ENCODE data around the gene AXIN1.

DNA sequence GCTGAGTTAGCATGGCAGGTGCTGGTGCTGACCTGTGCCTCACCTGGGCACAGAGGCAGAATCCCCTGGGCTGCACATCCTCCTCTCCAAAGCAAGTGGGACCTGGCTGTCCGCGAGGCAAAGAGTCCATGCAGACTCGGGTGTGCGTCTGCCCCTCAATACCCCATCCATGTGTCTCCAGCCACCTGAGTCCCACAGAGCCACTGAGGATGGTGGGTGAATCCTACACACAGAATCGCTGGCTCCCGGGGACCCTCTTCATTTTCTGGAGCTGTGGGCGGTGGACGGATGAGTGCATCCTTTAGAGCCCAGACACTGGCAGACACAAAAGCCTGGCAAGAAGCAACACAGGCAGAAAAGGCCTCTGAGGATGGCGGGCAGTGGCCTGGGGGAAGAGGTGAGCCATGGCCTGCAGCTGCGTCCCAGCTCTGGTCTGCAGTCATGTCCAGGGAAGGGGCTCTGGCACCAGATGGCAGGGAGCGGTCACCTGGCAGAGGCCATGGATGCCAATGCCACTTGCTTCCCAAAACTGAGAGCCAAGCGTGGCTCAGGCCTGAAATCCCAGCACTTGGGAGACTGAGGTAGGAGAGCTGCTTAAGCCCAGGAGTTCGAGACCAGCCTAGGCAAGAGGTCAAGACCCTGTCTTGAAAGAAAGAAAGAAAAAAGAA is 29.9 kb downstream of the AXIN1 start:
- TF ChIP-seq, protein P1, sequence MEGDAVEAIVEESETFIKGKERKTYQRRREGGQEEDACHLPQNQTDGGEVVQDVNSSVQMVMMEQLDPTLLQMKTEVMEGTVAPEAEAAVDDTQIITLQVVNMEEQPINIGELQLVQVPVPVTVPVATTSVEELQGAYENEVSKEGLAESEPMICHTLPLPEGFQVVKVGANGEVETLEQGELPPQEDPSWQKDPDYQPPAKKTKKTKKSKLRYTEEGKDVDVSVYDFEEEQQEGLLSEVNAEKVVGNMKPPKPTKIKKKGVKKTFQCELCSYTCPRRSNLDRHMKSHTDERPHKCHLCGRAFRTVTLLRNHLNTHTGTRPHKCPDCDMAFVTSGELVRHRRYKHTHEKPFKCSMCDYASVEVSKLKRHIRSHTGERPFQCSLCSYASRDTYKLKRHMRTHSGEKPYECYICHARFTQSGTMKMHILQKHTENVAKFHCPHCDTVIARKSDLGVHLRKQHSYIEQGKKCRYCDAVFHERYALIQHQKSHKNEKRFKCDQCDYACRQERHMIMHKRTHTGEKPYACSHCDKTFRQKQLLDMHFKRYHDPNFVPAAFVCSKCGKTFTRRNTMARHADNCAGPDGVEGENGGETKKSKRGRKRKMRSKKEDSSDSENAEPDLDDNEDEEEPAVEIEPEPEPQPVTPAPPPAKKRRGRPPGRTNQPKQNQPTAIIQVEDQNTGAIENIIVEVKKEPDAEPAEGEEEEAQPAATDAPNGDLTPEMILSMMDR (IDR thresholded peaks at IDR 0.05): no peak
- TF ChIP-seq POLR2AphosphoS5 (IDR thresholded peaks at IDR 0.05) (no peak), POLR2A (IDR thresholded peaks at IDR 0.05) (no peak)

Data from prostate gland (tissue), 2 donors.